ENCODE measurements around the gene LRRC32.

The LRRC32 gene

GRCh38 chr11:76684516-76684915 lies 14.0 kb upstream of the LRRC32 start:
- ChIA-PET CTCF (interaction anchor here (0.7 kb wide), 1 partner anchor 32 kb away, joined by 3 read pairs; no protein-coding TSS in a partner anchor), POLR2A (no interaction called here)

GRCh38 chr11:76683161-76684095 lies 12.9 kb upstream of the LRRC32 start:
- ChIA-PET POLR2A (no interaction called here), CTCF (no interaction called here)
- TF ChIP-seq FOXK2 (IDR thresholded peaks at IDR 0.05) (no peak), CTBP1 (IDR thresholded peaks at IDR 0.05; ENCODE audit: borderline replicate concordance) (no peak), NFRKB (IDR thresholded peaks at IDR 0.05) (no peak), ARNT (IDR thresholded peaks at IDR 0.05) (no peak), SP1 (IDR thresholded peaks at IDR 0.05) (no peak), ZNF384 (IDR thresholded peaks at IDR 0.05) (no peak), FOXA1 (IDR thresholded peaks at IDR 0.05) (no peak), FOXM1 (IDR thresholded peaks at IDR 0.05; ENCODE audit: borderline replicate concordance) (no peak)
- no peak for DNase-seq (ENCODE audit: extremely low spot score)

More at GRCh38 chr11:76684516-76684915, 14.0 kb upstream of the LRRC32 start:
- no peak for DNase-seq (ENCODE audit: extremely low spot score)
- no peak for TF ChIP-seq NFRKB (IDR thresholded peaks at IDR 0.05)
- TF ChIP-seq LEF1 (IDR thresholded peaks at IDR 0.05; ENCODE audit: borderline replicate concordance) = no peak
- TF ChIP-seq FOXA1 (IDR thresholded peaks at IDR 0.05) = no peak
- no peak for TF ChIP-seq HDGF (IDR thresholded peaks at IDR 0.05; ENCODE audit: borderline replicate concordance)
- TF ChIP-seq FOXK2 (IDR thresholded peaks at IDR 0.05) = no peak
- no peak for TF ChIP-seq TARDBP (IDR thresholded peaks at IDR 0.05)
- no peak for TF ChIP-seq ARNT (IDR thresholded peaks at IDR 0.05)
- no peak for TF ChIP-seq BHLHE40 (IDR thresholded peaks at IDR 0.05; ENCODE audit: borderline replicate concordance)
- TF ChIP-seq L3MBTL2 (conservative IDR thresholded peaks at IDR 0.05) = no peak
- no peak for TF ChIP-seq SUZ12 (IDR thresholded peaks at IDR 0.05)
- TF ChIP-seq ZNF384 (IDR thresholded peaks at IDR 0.05) = no peak
- TF ChIP-seq CTBP1 (IDR thresholded peaks at IDR 0.05; ENCODE audit: borderline replicate concordance) = no peak
- TF ChIP-seq PKNOX1 (IDR thresholded peaks at IDR 0.05) = no peak
- no peak for TF ChIP-seq FOXM1 (IDR thresholded peaks at IDR 0.05; ENCODE audit: borderline replicate concordance)
- TF ChIP-seq ELF4 (IDR thresholded peaks at IDR 0.05) = no peak
- no peak for TF ChIP-seq SP1 (IDR thresholded peaks at IDR 0.05)

GRCh38 chr11:76682684-76683083 lies 12.1 kb upstream of the LRRC32 start:
- DNase-seq (ENCODE audit: extremely low spot score) = no peak
- CTCF ChIA-PET = no interaction called here
- POLR2A ChIA-PET = no interaction called here
- TF ChIP-seq TARDBP (IDR thresholded peaks at IDR 0.05) (no peak), BHLHE40 (IDR thresholded peaks at IDR 0.05; ENCODE audit: borderline replicate concordance) (no peak), L3MBTL2 (conservative IDR thresholded peaks at IDR 0.05) (no peak), ELF4 (IDR thresholded peaks at IDR 0.05) (no peak), FOXK2 (IDR thresholded peaks at IDR 0.05) (no peak), FOXA1 (IDR thresholded peaks at IDR 0.05) (no peak)

- POLR2A ChIA-PET = no interaction called here
- CTCF ChIA-PET = no interaction called here
These were observed 11.6 kb upstream of the LRRC32 start for GRCh38 chr11:76682106-76682505.

GRCh38 chr11:76680518-76681425 lies 10.2 kb upstream of the LRRC32 start:
- TF ChIP-seq FOXM1 (IDR thresholded peaks at IDR 0.05; ENCODE audit: borderline replicate concordance) (no peak), PKNOX1 (IDR thresholded peaks at IDR 0.05) (no peak), L3MBTL2 (conservative IDR thresholded peaks at IDR 0.05) (no peak), SUZ12 (IDR thresholded peaks at IDR 0.05) (no peak), CTBP1 (IDR thresholded peaks at IDR 0.05; ENCODE audit: borderline replicate concordance) (no peak), FOXK2 (IDR thresholded peaks at IDR 0.05) (no peak), HDGF (IDR thresholded peaks at IDR 0.05; ENCODE audit: borderline replicate concordance) (no peak), FOXA1 (IDR thresholded peaks at IDR 0.05) (no peak), ZNF384 (IDR thresholded peaks at IDR 0.05) (no peak), ARNT (IDR thresholded peaks at IDR 0.05) (no peak), LEF1 (IDR thresholded peaks at IDR 0.05; ENCODE audit: borderline replicate concordance) (no peak)
- DNase-seq (ENCODE audit: extremely low spot score) = peak; percentile 86
- ChIA-PET CTCF (interaction anchor here (0.6 to 1.1 kb wide), 3 partner anchors 8 to 306 kb away, joined by 3 to 5 read pairs (median 4); no protein-coding TSS in a partner anchor), POLR2A (no interaction called here)

More at GRCh38 chr11:76682106-76682505, 11.6 kb upstream of the LRRC32 start:
- no peak for DNase-seq (ENCODE audit: extremely low spot score)
- TF ChIP-seq HDGF (IDR thresholded peaks at IDR 0.05; ENCODE audit: borderline replicate concordance) = no peak
- no peak for TF ChIP-seq BHLHE40 (IDR thresholded peaks at IDR 0.05; ENCODE audit: borderline replicate concordance)
- no peak for TF ChIP-seq FOXM1 (IDR thresholded peaks at IDR 0.05; ENCODE audit: borderline replicate concordance)
- no peak for TF ChIP-seq ZNF384 (IDR thresholded peaks at IDR 0.05)
- TF ChIP-seq SP1 (IDR thresholded peaks at IDR 0.05) = no peak
- TF ChIP-seq NFRKB (IDR thresholded peaks at IDR 0.05) = no peak
- TF ChIP-seq L3MBTL2 (conservative IDR thresholded peaks at IDR 0.05) = no peak
- TF ChIP-seq TARDBP (IDR thresholded peaks at IDR 0.05) = no peak
- TF ChIP-seq FOXA1 (IDR thresholded peaks at IDR 0.05) = no peak
- no peak for TF ChIP-seq ELF4 (IDR thresholded peaks at IDR 0.05)
- TF ChIP-seq PKNOX1 (IDR thresholded peaks at IDR 0.05) = no peak
- no peak for TF ChIP-seq SUZ12 (IDR thresholded peaks at IDR 0.05)
- TF ChIP-seq ARNT (IDR thresholded peaks at IDR 0.05) = no peak
- TF ChIP-seq FOXK2 (IDR thresholded peaks at IDR 0.05) = no peak
- no peak for TF ChIP-seq LEF1 (IDR thresholded peaks at IDR 0.05; ENCODE audit: borderline replicate concordance)
- TF ChIP-seq CTBP1 (IDR thresholded peaks at IDR 0.05; ENCODE audit: borderline replicate concordance) = no peak

Measured in HEK293T (cell line).